ENCODE measurements around the gene DLGAP1. TPM values are rescaled to one million over a fixed set of nuclear protein-coding genes. Genes with fewer than 3 reads are reported as not detected.

Gene DLGAP1
- total and polyA plus RNA-seq, 2 of the 8 experiments (the other 6 are each of a cell fraction or from before 2014, with no cell fraction given), result 11.8 to 16.9 TPM

GRCh38 chr18:3804336-3804735 is 650.8 kb downstream of the DLGAP1 start:
- H2BK5ac ChIP-seq (ENCODE audit: low read depth, low read length), result no peak overlapping the region
- POLR2A ChIA-PET (ENCODE audit: partially characterized antibody), result interaction anchor here (0.9 kb wide), 1 partner anchor 16 kb away, joined by 4 read pairs; no protein-coding TSS in a partner anchor
- H3K4me1 ChIP-seq (replicated peaks in 1 of 4; ENCODE audit: control insufficient read depth in 3 of 4, insufficient read depth in 4 of 4, low read length in 3 of 4), result peaks cover 2 to 11% (median 6%) of the 10 kb centered on the region in 4 experiments; a peak in 4 of 7 replicates
- no peak overlapping the region for H3K27ac ChIP-seq (ENCODE audit: low read depth, low read length)
- no peaks in the 10 kb centered on the region for H3K9me3 ChIP-seq (ENCODE audit: insufficient read depth in 2 of 2, low read depth in 1 of 2, low read length in 1 of 2)
- no peak overlapping the region for H3K4me2 ChIP-seq (ENCODE audit: insufficient read depth in 1 of 2, low read depth in 2 of 2, low read length in 2 of 2)
- H3K23me2 ChIP-seq (ENCODE audit: low read depth, low read length), result no peaks in the 10 kb centered on the region
- H2BK15ac ChIP-seq (ENCODE audit: low read length), result no peak overlapping the region
- no peak overlapping the region for H2AK5ac ChIP-seq (ENCODE audit: low read depth, low read length)
- no peak overlapping the region for H3K14ac ChIP-seq (ENCODE audit: insufficient read length)
- H2BK20ac ChIP-seq (ENCODE audit: low read length), result no peak overlapping the region
- H3K27me3 ChIP-seq (replicated peaks in 1 of 4; ENCODE audit: control insufficient read depth in 3 of 4, extremely low read depth in 1 of 4, insufficient read depth in 3 of 4, low read length in 3 of 4), result no peaks in the 10 kb centered on the region
- no peak for FAIRE-seq
- H3K18ac ChIP-seq (ENCODE audit: extremely low read depth, low read length), result no peak overlapping the region
- no peak overlapping the region for H3K56ac ChIP-seq (replicated peaks; ENCODE audit: insufficient read length, low read depth, low read length)
- H2AFZ ChIP-seq (ENCODE audit: low read length), result no peak overlapping the region
- CTCF ChIA-PET (ENCODE audit: partially characterized antibody), result interaction anchor here (0.7 to 6.0 kb wide), 4 partner anchors 10 to 190 kb away, joined by 3 to 52 read pairs (median 6); no protein-coding TSS in a partner anchor
- H4K8ac ChIP-seq (ENCODE audit: extremely low read depth, insufficient read depth, low read length), result no peak overlapping the region
- no peak overlapping the region for H3K4ac ChIP-seq (replicated peaks; ENCODE audit: insufficient read length, low read depth, low read length)
- no peaks in the 10 kb centered on the region for H4K20me1 ChIP-seq (replicated peaks in 1 of 2; ENCODE audit: control insufficient read depth in 1 of 2, insufficient read depth in 2 of 2, low read length in 2 of 2)
- WGBS, 2 experiments (ENCODE audit: extremely low coverage in 1 of 2, insufficient coverage in 1 of 2, insufficient read length in 1 of 2, insufficient replicate concordance in 2 of 2, low coverage in 1 of 2, low lambda C conversion rate in 2 of 2, missing lambda C conversion rate in 1 of 2), result 77% methylated on average over 4 of the region's 4 CpGs; no CpG with 5 or more reads in 1 of the 2 experiments
- H3K36me3 ChIP-seq (ENCODE audit: control insufficient read depth in 2 of 4, insufficient read depth in 4 of 4, low read length in 3 of 4), result no peaks in the 10 kb centered on the region
- no peak overlapping the region for H4K91ac ChIP-seq (replicated peaks; ENCODE audit: insufficient read length, low read length)
- no peaks in the 10 kb centered on the region for H3K79me1 ChIP-seq (ENCODE audit: low read depth, low read length)
- H3K23ac ChIP-seq (ENCODE audit: insufficient read length), result no peak overlapping the region
- H3K9ac ChIP-seq (replicated peaks in 1 of 4; ENCODE audit: extremely low read depth in 1 of 4, low read depth in 3 of 4, low read length in 3 of 4), result no peak overlapping the region
- H2BK12ac ChIP-seq (ENCODE audit: low read depth, low read length), result no peak overlapping the region
- no peak overlapping the region for H3K4me3 ChIP-seq (ENCODE audit: extremely low read depth in 1 of 4, insufficient read depth in 2 of 4, low read depth in 3 of 4, low read length in 4 of 4)
- H2BK120ac ChIP-seq (replicated peaks; ENCODE audit: low read depth, low read length), result no peak overlapping the region
- H3K79me2 ChIP-seq (ENCODE audit: control insufficient read depth in 1 of 2, insufficient read depth in 2 of 2, low read length in 2 of 2), result no peaks in the 10 kb centered on the region
- H4K5ac ChIP-seq (ENCODE audit: insufficient read length, low read depth, low read length), result no peak overlapping the region
- DNase-seq (ENCODE audit: low read depth in 1 of 2, low spot score in 2 of 2), result no peak
- TF ChIP-seq SIX5 (IDR thresholded peaks at IDR 0.05; ENCODE audit: low read depth, low read length), result no peak
- TF ChIP-seq HDAC2 (IDR thresholded peaks at IDR 0.05; ENCODE audit: borderline replicate concordance in 1 of 2, low read depth in 2 of 2, low read length in 2 of 2), result no peak
- no peak for TF ChIP-seq TAF1 (IDR thresholded peaks at IDR 0.05; ENCODE audit: low read depth, low read length)
- no peak for TF ChIP-seq MAX (IDR thresholded peaks at IDR 0.05)
- no peak for TF ChIP-seq MAFK (IDR thresholded peaks at IDR 0.05; ENCODE audit: low read depth, low read length)
- TF ChIP-seq SP2 (IDR thresholded peaks at IDR 0.05; ENCODE audit: low read length), result no peak
- TF ChIP-seq RAD21 (IDR thresholded peaks at IDR 0.05 in 1 of 2, conservative IDR thresholded peaks at IDR 0.05 in 1 of 2; ENCODE audit: low read depth in 2 of 2, low read length in 2 of 2), result no peak
- no peak for TF ChIP-seq CHD2 (IDR thresholded peaks at IDR 0.05; ENCODE audit: low read length)
- no peak for TF ChIP-seq GTF2F1 (IDR thresholded peaks at IDR 0.05; ENCODE audit: borderline replicate concordance, low read depth, low read length)
- no peak for TF ChIP-seq RNF2 (IDR thresholded peaks at IDR 0.05; ENCODE audit: borderline replicate concordance, low read depth, low read length, missing control alignments, poor library complexity, severe bottlenecking)
